Subcutaneous adipose tissue (tissue), 4 donors: ENCODE results near the gene RTN4RL2. TPM values are rescaled to one million over a fixed set of nuclear protein-coding genes. Genes with fewer than 3 reads are reported as not detected.

Experiments used
- total RNA-seq, 4 donors: library from RNA; depleted of rRNA; stranded (reverse); fragments of >200 nt; gene quantifications; one replicate each; pipeline ENCODE4 v1.1.0, GENCODE V29; 2016
- TF ChIP-seq, protein P1 (sequence below): fragments of 450-650 bp; IDR thresholded peaks from one replicate; pipeline ENCODE4 v1.5.1; 2016; ENCODE audit warnings: low read depth, mild to moderate bottlenecking, control low read depth, antibody characterized with exemption, moderate library complexity

Gene RTN4RL2
- total RNA-seq, 4 donors from 2014 or later = 0.38 to 0.82 (median 0.68) TPM; not detected in 1

DNA sequence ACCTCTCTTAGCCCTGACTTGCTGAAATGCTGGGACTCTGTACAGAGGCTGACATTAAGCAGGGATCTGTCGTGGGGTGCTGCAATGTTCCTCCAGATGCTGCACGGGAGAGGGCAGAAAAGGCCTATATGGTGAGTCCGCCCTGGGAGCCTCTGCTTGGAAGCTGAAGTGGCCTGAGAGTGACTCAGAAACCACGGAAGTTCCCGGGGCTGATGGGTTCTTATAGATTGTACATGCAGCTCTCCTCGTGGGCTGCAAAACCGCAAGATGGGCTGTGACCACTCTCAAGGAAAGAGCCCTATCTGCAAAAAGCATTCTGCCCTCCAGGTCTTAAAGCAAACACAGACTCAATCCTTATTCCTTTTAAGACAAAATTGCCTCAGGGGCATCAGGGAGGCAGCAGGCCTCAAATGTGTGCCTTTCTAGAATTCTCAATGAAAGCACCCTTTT, 27.6 kb upstream of the RTN4RL2 start:
- TF ChIP-seq, protein P1, sequence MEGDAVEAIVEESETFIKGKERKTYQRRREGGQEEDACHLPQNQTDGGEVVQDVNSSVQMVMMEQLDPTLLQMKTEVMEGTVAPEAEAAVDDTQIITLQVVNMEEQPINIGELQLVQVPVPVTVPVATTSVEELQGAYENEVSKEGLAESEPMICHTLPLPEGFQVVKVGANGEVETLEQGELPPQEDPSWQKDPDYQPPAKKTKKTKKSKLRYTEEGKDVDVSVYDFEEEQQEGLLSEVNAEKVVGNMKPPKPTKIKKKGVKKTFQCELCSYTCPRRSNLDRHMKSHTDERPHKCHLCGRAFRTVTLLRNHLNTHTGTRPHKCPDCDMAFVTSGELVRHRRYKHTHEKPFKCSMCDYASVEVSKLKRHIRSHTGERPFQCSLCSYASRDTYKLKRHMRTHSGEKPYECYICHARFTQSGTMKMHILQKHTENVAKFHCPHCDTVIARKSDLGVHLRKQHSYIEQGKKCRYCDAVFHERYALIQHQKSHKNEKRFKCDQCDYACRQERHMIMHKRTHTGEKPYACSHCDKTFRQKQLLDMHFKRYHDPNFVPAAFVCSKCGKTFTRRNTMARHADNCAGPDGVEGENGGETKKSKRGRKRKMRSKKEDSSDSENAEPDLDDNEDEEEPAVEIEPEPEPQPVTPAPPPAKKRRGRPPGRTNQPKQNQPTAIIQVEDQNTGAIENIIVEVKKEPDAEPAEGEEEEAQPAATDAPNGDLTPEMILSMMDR = no peak

DNA sequence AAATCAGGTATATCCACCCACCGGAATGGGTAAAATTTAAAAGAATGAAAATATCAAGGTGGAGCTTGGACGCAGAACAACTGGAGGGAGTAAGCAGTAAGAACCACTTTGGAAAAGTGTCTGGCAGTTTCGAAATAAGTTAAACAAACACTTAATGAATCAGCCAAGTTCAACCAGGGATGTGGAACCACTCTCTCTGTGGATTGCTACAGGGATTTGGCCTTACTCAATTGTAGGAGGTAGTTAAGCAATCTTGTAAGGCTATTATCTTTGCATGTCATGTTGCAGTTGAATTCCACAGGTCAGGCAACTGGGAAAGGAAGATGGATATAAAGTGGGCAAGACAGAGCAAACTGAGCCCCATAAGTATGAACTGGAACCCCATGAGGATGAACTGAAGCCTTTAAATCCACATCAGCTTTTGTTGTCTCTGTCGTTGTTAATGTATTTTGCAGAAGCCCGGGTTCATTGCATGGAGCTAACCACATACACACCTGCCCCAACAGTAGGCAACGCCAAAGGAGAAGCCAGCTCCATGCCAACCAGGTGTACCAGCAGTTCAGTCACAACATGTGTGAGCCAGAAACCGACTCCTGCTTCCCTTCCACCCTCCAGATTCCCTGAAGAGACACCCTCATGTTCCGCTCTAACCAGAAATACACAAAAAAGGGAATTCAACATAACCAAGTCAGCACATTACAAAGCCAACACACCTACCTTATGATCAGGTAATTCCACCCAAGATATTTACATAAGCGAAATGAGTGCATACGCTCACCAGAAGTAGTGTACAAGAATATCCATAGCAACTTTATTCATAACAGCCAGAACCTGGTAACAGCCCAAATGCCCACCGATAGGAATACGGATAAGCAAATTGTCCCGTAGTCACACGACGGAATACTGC, 25.4 kb upstream of the RTN4RL2 start:
- TF ChIP-seq, protein P1 = no peak

DNA sequence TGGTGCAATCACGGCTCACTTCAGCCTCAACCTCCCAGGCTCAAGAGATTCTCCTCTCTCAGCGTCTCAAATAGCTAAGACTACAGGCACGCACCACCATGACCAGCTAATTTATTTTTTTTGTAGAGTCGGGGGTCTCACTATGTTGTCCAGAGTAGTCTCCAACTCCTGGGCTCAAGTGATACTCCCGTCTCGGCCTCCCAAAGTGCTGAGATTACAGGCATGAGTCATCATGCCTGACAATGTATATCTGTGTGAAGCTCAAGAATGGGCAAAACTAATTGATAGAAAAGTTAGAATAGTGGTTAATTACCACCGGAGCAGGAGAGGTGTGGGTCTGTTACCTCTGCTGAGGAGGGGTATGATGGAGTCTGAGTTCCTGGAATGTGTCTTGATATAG, 24.3 kb upstream of the RTN4RL2 start:
- TF ChIP-seq, protein P1 = no peak

DNA sequence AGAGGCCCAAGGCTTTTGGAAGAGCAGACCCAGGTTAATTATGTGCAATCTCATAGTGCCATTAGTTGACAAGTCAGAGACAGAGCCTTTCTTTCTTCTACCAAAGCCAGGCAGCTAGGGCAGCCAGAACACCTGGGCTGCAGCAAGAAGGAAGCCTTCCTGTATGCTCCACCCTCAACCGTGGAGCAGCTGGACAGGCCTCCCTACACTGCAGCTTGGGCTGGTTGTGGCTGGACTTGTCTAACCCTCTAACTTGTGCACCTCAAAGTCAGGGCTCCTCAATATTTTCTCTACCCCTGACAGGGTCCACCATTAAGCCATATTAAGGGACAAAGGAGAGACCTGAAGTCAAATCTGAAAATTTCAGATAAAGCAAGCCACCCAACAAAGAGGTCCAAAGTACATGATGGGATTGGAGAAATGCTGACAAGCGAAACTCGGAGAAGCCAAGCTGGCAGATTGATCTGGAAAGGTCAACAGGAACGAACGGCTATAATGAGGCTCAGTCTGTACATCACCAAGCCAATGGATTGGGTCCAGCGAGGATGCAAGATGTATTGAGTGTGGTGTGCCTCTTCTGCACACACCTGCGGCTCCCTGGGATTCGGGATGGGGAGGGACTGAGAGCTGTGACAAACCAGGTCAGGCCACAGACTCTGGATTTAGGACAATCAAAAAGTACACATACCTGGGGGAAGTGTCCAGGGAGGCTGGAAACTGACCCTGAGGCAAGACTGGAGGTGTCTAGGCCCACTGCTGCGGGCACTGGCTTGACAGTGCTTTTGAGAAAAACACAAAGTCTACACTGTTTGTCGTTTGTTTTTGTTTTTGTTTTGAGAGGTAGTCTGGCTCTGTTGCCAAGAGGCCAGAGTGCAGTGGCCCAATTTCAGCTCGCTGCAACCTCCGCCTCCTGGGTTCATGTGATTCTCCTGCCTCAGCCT, 21.7 kb upstream of the RTN4RL2 start:
- TF ChIP-seq, protein P1 = no peak

DNA sequence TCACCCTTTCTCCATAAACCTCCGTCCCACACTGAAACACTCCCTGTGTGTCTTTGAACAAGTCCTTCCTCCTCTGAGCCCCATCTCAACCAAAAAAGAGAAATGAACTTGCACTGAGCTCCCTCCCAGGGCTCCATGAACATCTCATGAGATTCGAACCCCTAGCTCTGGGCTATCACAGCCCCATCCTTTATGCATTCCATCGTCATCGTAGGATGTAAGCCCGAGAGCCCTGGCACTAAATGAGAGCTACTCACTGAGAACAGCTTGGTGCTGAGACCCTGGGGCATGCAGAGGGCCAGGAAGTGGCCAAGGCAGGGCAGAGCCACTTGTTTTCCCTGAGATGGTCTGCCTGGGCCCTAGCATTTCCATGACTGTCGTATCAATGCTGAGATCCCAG, 20.5 kb upstream of the RTN4RL2 start:
- TF ChIP-seq, protein P1 = no peak

DNA sequence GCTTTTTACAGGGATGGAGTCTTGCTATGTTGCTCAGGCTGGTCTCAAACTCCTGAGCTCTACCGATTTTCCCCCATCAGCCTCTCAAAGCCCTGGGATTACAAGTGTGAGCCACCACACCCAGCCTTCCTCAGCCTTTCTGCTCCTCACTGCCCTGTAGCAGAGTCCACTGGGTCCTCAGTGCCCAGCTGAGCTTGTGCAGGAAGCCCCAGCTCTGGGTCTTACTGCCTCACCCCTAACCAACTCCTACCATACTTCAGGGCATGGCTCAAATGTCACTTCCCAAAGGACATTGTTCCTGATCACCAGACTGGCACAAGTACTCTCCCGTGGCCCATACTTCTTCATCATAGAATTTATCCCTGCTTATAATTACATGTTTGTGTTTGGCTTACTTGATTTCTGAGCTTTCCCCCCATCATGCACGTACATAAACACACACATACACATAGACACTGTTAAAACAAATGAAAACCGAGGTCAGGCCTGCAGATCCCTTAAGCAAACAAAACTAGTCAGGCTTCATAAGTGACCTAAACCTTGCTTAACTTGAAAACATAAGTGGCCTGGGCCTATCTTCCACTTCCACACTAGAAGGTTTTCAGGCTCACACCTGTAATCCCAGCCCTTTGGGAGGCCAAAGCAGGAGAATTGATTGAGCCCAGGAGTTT, 19.4 kb upstream of the RTN4RL2 start:
- TF ChIP-seq, protein P1 = no peak
